Activated CD8-positive, alpha-beta T cell treated with anti-CD3 and anti-CD28 coated beads, Interleukin-2, amount 10 ng/mL, durations not matched to agents 7 days and 5 days (primary cell): ENCODE results near the gene CAMK2D. TPM values are rescaled to one million over a fixed set of nuclear protein-coding genes. Genes with fewer than 3 reads are reported as not detected.

ENCODE experiments used
- ATAC-seq: fragments of 150-1000 bp; cut with Tn5 transposase; one replicate; pipeline ENCODE4 v1.10.0; 2021; ENCODE audit warnings: moderate library complexity
- CTCF ChIA-PET: fragments of 350-600 bp; sonication (Branson Sonifier 250); formaldehyde crosslinking; loops from one replicate; lab custom pipeline; 2021; ENCODE audit warnings: antibody characterized with exemption; lab: Charles Lee
- POLR2A ChIA-PET: fragments of 350-600 bp; sonication (Branson Sonifier 250); formaldehyde crosslinking; loops from one replicate; lab custom pipeline; 2021; ENCODE audit warnings: antibody characterized with exemption; lab: Charles Lee
- DNase-seq: peaks from one replicate; pipeline ENCODE4 v3.0.0-alpha.2; 2020
- H3K27ac Mint-ChIP-seq: one replicate; pipeline ENCODE4 v1.8.0; 2021; ENCODE audit warnings: mild to moderate bottlenecking, mixed read lengths
- H3K27me3 Mint-ChIP-seq: one replicate; pipeline ENCODE4 v1.8.0; 2021; ENCODE audit warnings: low read depth, mixed read lengths
- H3K36me3 Mint-ChIP-seq: one replicate; pipeline ENCODE4 v1.8.0; 2021; ENCODE audit warnings: low read depth, mixed read lengths
- H3K4me1 Mint-ChIP-seq: one replicate; pipeline ENCODE4 v1.8.0; 2021; ENCODE audit warnings: low read depth, mixed read lengths
- H3K4me3 Mint-ChIP-seq: one replicate; pipeline ENCODE4 v1.8.0; 2021; ENCODE audit warnings: mild to moderate bottlenecking, mixed read lengths
- H3K9me3 Mint-ChIP-seq: one replicate; pipeline ENCODE4 v1.8.0; 2022; ENCODE audit warnings: mixed read lengths; ENCODE audit not compliant: insufficient read depth
- total RNA-seq, 2 experiments: library from RNA; stranded (reverse); gene quantifications; one replicate each; pipeline ENCODE4 v1.2.3, GENCODE V29; 2021

CAMK2D gene
- total RNA-seq, 2 experiments from 2014 or later = 30.7 to 31.1 TPM

GRCh38 chr4:113496698-113497097 is 264.8 kb downstream of the CAMK2D start:
- DNase-seq = no peak
- no peak overlapping the region for H3K27ac Mint-ChIP-seq
- H3K27me3 Mint-ChIP-seq = no peaks in the 10 kb centered on the region
- no peaks in the 10 kb centered on the region for H3K4me1 Mint-ChIP-seq
- H3K36me3 Mint-ChIP-seq = peaks cover 43% of the 10 kb centered on the region
- ATAC-seq = no peak
- H3K9me3 Mint-ChIP-seq = peaks cover 6% of the 10 kb centered on the region
- ChIA-PET CTCF (no interaction called here), POLR2A (no interaction called here)
- no peak overlapping the region for H3K4me3 Mint-ChIP-seq

GRCh38 chr4:113495790-113496189 is 265.7 kb downstream of the CAMK2D start:
- ChIA-PET CTCF (interaction anchor here (0.6 kb wide), 1 partner anchor 885 kb away, joined by 3 read pairs; no protein-coding TSS in a partner anchor), POLR2A (no interaction called here)
- H3K27me3 Mint-ChIP-seq = no peaks in the 10 kb centered on the region
- H3K27ac Mint-ChIP-seq = no peak overlapping the region
- H3K9me3 Mint-ChIP-seq = peaks cover 6% of the 10 kb centered on the region
- DNase-seq (no peak), ATAC-seq (no peak)
- peaks cover 43% of the 10 kb centered on the region for H3K36me3 Mint-ChIP-seq
- H3K4me3 Mint-ChIP-seq = no peak overlapping the region
- no peaks in the 10 kb centered on the region for H3K4me1 Mint-ChIP-seq

- CTCF ChIA-PET = interaction anchor here (1.4 kb wide), 1 partner anchor 57 kb away, joined by 3 read pairs; no protein-coding TSS in a partner anchor
- no peaks in the 10 kb centered on the region for H3K27me3 Mint-ChIP-seq
- H3K9me3 Mint-ChIP-seq = peaks cover 5% of the 10 kb centered on the region
- no peak for DNase-seq
- H3K27ac Mint-ChIP-seq = no peak overlapping the region
- H3K36me3 Mint-ChIP-seq = peaks cover 28% of the 10 kb centered on the region
- H3K4me1 Mint-ChIP-seq = no peaks in the 10 kb centered on the region
- H3K4me3 Mint-ChIP-seq = no peak overlapping the region
- POLR2A ChIA-PET = no interaction called here
- no peak for ATAC-seq
Measured at GRCh38 chr4:113483131-113483530, 278.4 kb downstream of the CAMK2D start.

- POLR2A ChIA-PET = no interaction called here
- Mint-ChIP-seq H3K9me3 (peaks cover 5% of the 10 kb centered on the region), H3K27me3 (no peaks in the 10 kb centered on the region), H3K36me3 (peaks cover 30% of the 10 kb centered on the region), H3K27ac (no peak overlapping the region), H3K4me1 (no peaks in the 10 kb centered on the region), H3K4me3 (no peak overlapping the region)
- ATAC-seq (no peak), DNase-seq (no peak)
- CTCF ChIA-PET = no interaction called here
Measured at GRCh38 chr4:113482325-113482724, 279.2 kb downstream of the CAMK2D start.

- H3K27ac Mint-ChIP-seq = no peak overlapping the region
- CTCF ChIA-PET = no interaction called here
- peaks cover 32% of the 10 kb centered on the region for H3K36me3 Mint-ChIP-seq
- DNase-seq (no peak), ATAC-seq (no peak)
- H3K4me3 Mint-ChIP-seq = no peak overlapping the region
- POLR2A ChIA-PET = no interaction called here
- peaks cover 5% of the 10 kb centered on the region for H3K9me3 Mint-ChIP-seq
- H3K27me3 Mint-ChIP-seq = no peaks in the 10 kb centered on the region
- no peaks in the 10 kb centered on the region for H3K4me1 Mint-ChIP-seq
Measured at GRCh38 chr4:113481820-113482219, 279.7 kb downstream of the CAMK2D start.

GRCh38 chr4:113480109-113480508 is 281.4 kb downstream of the CAMK2D start:
- no peak overlapping the region for H3K27ac Mint-ChIP-seq
- POLR2A ChIA-PET = no interaction called here
- no peak for ATAC-seq
- no peak overlapping the region for H3K4me3 Mint-ChIP-seq
- H3K36me3 Mint-ChIP-seq = peaks cover 45% of the 10 kb centered on the region
- H3K9me3 Mint-ChIP-seq = peaks cover 10% of the 10 kb centered on the region
- CTCF ChIA-PET = no interaction called here
- no peaks in the 10 kb centered on the region for H3K27me3 Mint-ChIP-seq
- no peak for DNase-seq
- no peaks in the 10 kb centered on the region for H3K4me1 Mint-ChIP-seq

GRCh38 chr4:113478032-113478431 is 283.5 kb downstream of the CAMK2D start:
- no peaks in the 10 kb centered on the region for H3K4me1 Mint-ChIP-seq
- ATAC-seq (no peak), DNase-seq (no peak)
- H3K27ac Mint-ChIP-seq = no peak overlapping the region
- H3K9me3 Mint-ChIP-seq = peaks cover 10% of the 10 kb centered on the region
- ChIA-PET CTCF (no interaction called here), POLR2A (no interaction called here)
- H3K4me3 Mint-ChIP-seq = no peak overlapping the region
- H3K36me3 Mint-ChIP-seq = peaks cover 37% of the 10 kb centered on the region
- H3K27me3 Mint-ChIP-seq = no peaks in the 10 kb centered on the region

- peaks cover 10% of the 10 kb centered on the region for H3K9me3 Mint-ChIP-seq
- H3K27ac Mint-ChIP-seq = no peak overlapping the region
- no peak overlapping the region for H3K4me3 Mint-ChIP-seq
- H3K27me3 Mint-ChIP-seq = no peaks in the 10 kb centered on the region
- CTCF ChIA-PET = no interaction called here
- H3K4me1 Mint-ChIP-seq = no peaks in the 10 kb centered on the region
- DNase-seq (no peak), ATAC-seq (no peak)
- POLR2A ChIA-PET = no interaction called here
- peaks cover 32% of the 10 kb centered on the region for H3K36me3 Mint-ChIP-seq
Measured at GRCh38 chr4:113476800-113477199, 284.7 kb downstream of the CAMK2D start.

GRCh38 chr4:113474017-113474416 is 287.5 kb downstream of the CAMK2D start:
- ChIA-PET POLR2A (no interaction called here), CTCF (no interaction called here)
- Mint-ChIP-seq H3K27me3 (no peaks in the 10 kb centered on the region), H3K36me3 (peaks cover 32% of the 10 kb centered on the region), H3K9me3 (peaks cover 10% of the 10 kb centered on the region), H3K27ac (no peak overlapping the region), H3K4me3 (no peak overlapping the region), H3K4me1 (no peaks in the 10 kb centered on the region)
- no peak for DNase-seq
- ATAC-seq = no peak

GRCh38 chr4:113472864-113473263 is 288.7 kb downstream of the CAMK2D start:
- Mint-ChIP-seq H3K9me3 (peaks cover 5% of the 10 kb centered on the region), H3K4me3 (no peak overlapping the region), H3K27ac (no peak overlapping the region), H3K4me1 (peaks cover 2% of the 10 kb centered on the region), H3K36me3 (peaks cover 22% of the 10 kb centered on the region), H3K27me3 (no peaks in the 10 kb centered on the region)
- ChIA-PET POLR2A (no interaction called here), CTCF (no interaction called here)
- ATAC-seq (no peak), DNase-seq (no peak)

GRCh38 chr4:113471146-113471860 is 290.2 kb downstream of the CAMK2D start:
- Mint-ChIP-seq H3K4me1 (peaks cover 2% of the 10 kb centered on the region), H3K4me3 (no peak overlapping the region), H3K9me3 (no peaks in the 10 kb centered on the region), H3K27ac (no peak overlapping the region), H3K36me3 (peaks cover 15% of the 10 kb centered on the region), H3K27me3 (no peaks in the 10 kb centered on the region)
- ChIA-PET POLR2A (no interaction called here), CTCF (no interaction called here)
- DNase-seq = no peak
- no peak for ATAC-seq

GRCh38 chr4:113469926-113470325 is 291.6 kb downstream of the CAMK2D start:
- H3K27ac Mint-ChIP-seq = no peak overlapping the region
- H3K27me3 Mint-ChIP-seq = no peaks in the 10 kb centered on the region
- no peak overlapping the region for H3K4me3 Mint-ChIP-seq
- H3K36me3 Mint-ChIP-seq = peaks cover 12% of the 10 kb centered on the region
- H3K9me3 Mint-ChIP-seq = no peaks in the 10 kb centered on the region
- H3K4me1 Mint-ChIP-seq = peaks cover 2% of the 10 kb centered on the region
- ATAC-seq (no peak), DNase-seq (no peak)
- ChIA-PET POLR2A (no interaction called here), CTCF (interaction anchor here (1.5 kb wide), 1 partner anchor 15 kb away, joined by 3 read pairs; no protein-coding TSS in a partner anchor)
